Stimulated activated naive B cell treated with anti-CD40 and anti-IgM and Interleukin-4, amounts not matched to agents 10 μg/mL and 1 μg/mL and 100 μg/mL, for 72 hours (primary cell): Measurements from ENCODE around the gene SYNE2.
"Not testable (repeated sequence)": the region's sequence is repeated elsewhere in the genome, so short reads cannot be mapped to it uniquely, and the experiment has no call there.

Experiments used
- ATAC-seq, 2 donors: fragments of 150-1000 bp; cut with Tn5 transposase; replicated peaks; 2 replicates each; pipeline ENCODE4 v1.10.0; 2021; ENCODE audit warnings: moderate library complexity in 1 of 2
- DNase-seq: peaks from one replicate; pipeline ENCODE4 v3.0.0; 2021
- H3K27ac Mint-ChIP-seq: one replicate; pipeline ENCODE4 v1.8.0; 2022; ENCODE audit warnings: mild to moderate bottlenecking, mixed read lengths
- H3K27me3 Mint-ChIP-seq, 2 donors: one replicate each; pipeline ENCODE4 v1.8.0; 2022; ENCODE audit warnings: mixed read lengths in 2 of 2
- H3K36me3 Mint-ChIP-seq, 2 donors: one replicate each; pipeline ENCODE4 v1.8.0; 2022; ENCODE audit warnings: mixed read lengths in 2 of 2, mild to moderate bottlenecking in 1 of 2
- H3K4me1 Mint-ChIP-seq, 2 donors: one replicate each; pipeline ENCODE4 v1.8.0; 2022; ENCODE audit warnings: mixed read lengths in 2 of 2, mild to moderate bottlenecking in 1 of 2
- H3K4me3 Mint-ChIP-seq, 2 donors: one replicate each; pipeline ENCODE4 v1.8.0; 2022; ENCODE audit warnings: mild to moderate bottlenecking in 2 of 2, mixed read lengths in 2 of 2, moderate library complexity in 1 of 2
- H3K9me3 Mint-ChIP-seq, 2 donors: one replicate each; pipeline ENCODE4 v1.8.0; 2022; ENCODE audit warnings: mixed read lengths in 2 of 2, mild to moderate bottlenecking in 1 of 2

The SYNE2 gene

GRCh38 chr14:64092338-64092737, 239.5 kb downstream of the SYNE2 start:
- ATAC-seq (no peak), DNase-seq (no peak)
- H3K4me1 Mint-ChIP-seq, result no peaks in the 10 kb centered on the region
- H3K27me3 Mint-ChIP-seq, result no peaks in the 10 kb centered on the region
- no peaks in the 10 kb centered on the region for H3K36me3 Mint-ChIP-seq
- no peak overlapping the region for H3K4me3 Mint-ChIP-seq
- H3K9me3 Mint-ChIP-seq, result no peaks in the 10 kb centered on the region
- no peak overlapping the region for H3K27ac Mint-ChIP-seq

DNA sequence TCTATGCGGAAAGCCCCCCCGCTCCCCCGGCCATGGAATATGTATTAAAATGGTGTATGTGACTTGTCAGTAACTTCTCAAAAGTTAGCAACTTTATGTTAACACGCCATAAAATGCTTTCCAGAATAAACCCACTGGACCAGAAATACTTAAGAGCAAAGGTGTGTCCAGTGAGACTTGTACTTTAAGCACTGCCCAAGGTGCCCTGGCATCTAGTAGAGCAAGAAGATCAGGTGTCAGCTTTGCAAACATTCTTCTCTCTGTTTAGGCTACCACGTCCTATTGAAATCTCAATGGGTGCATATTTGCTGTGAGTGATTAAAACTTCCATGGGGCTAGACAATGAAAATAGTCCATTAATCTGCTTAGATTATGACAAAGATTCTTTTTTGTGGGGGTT, 240.1 kb downstream of the SYNE2 start:
- H3K4me1 Mint-ChIP-seq, result no peaks in the 10 kb centered on the region
- no peak overlapping the region for H3K4me3 Mint-ChIP-seq
- no peaks in the 10 kb centered on the region for H3K27me3 Mint-ChIP-seq
- DNase-seq (no peak), ATAC-seq (no peak)
- no peak overlapping the region for H3K27ac Mint-ChIP-seq
- no peaks in the 10 kb centered on the region for H3K9me3 Mint-ChIP-seq
- H3K36me3 Mint-ChIP-seq, result peaks cover 0 to 1% of the 10 kb centered on the region in 2 donors

GRCh38 chr14:64095620-64096019, 242.8 kb downstream of the SYNE2 start:
- H3K27me3 Mint-ChIP-seq, result no peaks in the 10 kb centered on the region
- DNase-seq (no peak), ATAC-seq (no peak)
- peaks cover 0 to under 1% of the 10 kb centered on the region in 2 donors for H3K4me1 Mint-ChIP-seq
- peaks cover 4 to 7% of the 10 kb centered on the region in 2 donors for H3K36me3 Mint-ChIP-seq
- no peak overlapping the region for H3K4me3 Mint-ChIP-seq
- H3K27ac Mint-ChIP-seq, result no peak overlapping the region
- H3K9me3 Mint-ChIP-seq, result no peaks in the 10 kb centered on the region

- no peak for ATAC-seq
- DNase-seq, result no peak
- Mint-ChIP-seq H3K27ac (no peak overlapping the region), H3K9me3 (no peaks in the 10 kb centered on the region), H3K36me3 (peaks cover 10 to 12% of the 10 kb centered on the region in 2 donors), H3K27me3 (no peaks in the 10 kb centered on the region), H3K4me1 (peaks cover 0 to 2% of the 10 kb centered on the region in 2 donors), H3K4me3 (no peak overlapping the region)
These were observed 245.3 kb downstream of the SYNE2 start for GRCh38 chr14:64098120-64098519.

DNA sequence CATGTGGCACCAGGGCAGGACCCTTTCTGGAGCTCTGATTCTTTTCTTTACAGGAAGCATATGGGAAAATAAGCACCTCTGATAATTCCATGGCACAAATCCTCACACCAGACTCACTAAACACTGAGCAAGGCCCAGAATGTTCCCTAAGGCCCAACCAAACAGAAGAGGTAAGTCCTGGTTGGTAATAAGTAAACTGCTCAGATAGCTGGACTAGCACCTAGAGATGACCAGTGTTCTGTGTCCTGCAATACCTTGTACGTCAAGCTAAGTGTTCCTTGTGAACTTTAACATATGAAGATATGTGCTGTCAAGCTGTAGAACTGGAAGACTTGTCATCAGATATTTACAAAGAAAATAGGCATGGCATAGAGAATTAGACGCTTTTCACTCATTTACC, 254.6 kb downstream of the SYNE2 start:
- DNase-seq (no peak), ATAC-seq (no peak)
- Mint-ChIP-seq H3K27ac (no peak overlapping the region), H3K27me3 (no peaks in the 10 kb centered on the region), H3K4me1 (no peaks in the 10 kb centered on the region), H3K36me3 (peaks cover 6 to 12% of the 10 kb centered on the region in 2 donors), H3K9me3 (no peaks in the 10 kb centered on the region), H3K4me3 (no peak overlapping the region)

- no peak for DNase-seq
- H3K27ac Mint-ChIP-seq, result no peak overlapping the region
- H3K36me3 Mint-ChIP-seq, result peaks cover under 1 to 3% of the 10 kb centered on the region in 2 donors
- H3K4me1 Mint-ChIP-seq, result no peaks in the 10 kb centered on the region
- no peak overlapping the region for H3K4me3 Mint-ChIP-seq
- no peak for ATAC-seq
- H3K9me3 Mint-ChIP-seq, result no peaks in the 10 kb centered on the region
- H3K27me3 Mint-ChIP-seq, result no peaks in the 10 kb centered on the region
These were observed 257.2 kb downstream of the SYNE2 start for GRCh38 chr14:64109819-64110554.

DNA sequence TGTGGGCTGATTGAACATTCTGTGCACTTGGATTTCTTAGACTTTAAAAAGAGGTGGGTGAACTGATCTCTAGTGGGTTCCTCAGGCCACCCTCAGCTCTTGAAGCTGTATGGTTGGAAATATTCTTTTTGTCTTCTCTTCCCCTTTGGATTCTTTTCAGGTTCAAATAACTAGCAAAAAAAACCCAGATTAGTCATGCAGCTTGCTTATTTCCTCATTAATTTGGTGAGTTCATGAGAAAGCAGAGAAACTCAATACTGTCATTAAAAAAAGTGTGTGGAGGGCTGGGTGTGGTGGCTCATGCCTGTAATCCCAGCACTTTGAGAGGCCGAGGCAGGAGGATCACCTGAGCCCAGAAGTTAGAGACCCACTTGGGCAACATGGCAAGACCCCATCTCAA, 258.0 kb downstream of the SYNE2 start:
- Mint-ChIP-seq H3K27me3 (no peaks in the 10 kb centered on the region), H3K27ac (no peak overlapping the region), H3K9me3 (no peaks in the 10 kb centered on the region), H3K4me1 (no peaks in the 10 kb centered on the region), H3K36me3 (peaks cover 3 to 6% of the 10 kb centered on the region in 2 donors), H3K4me3 (no peak overlapping the region)
- DNase-seq (no peak), ATAC-seq (peak in 1 of 2 donors; percentile 29)

- no peak overlapping the region for H3K27ac Mint-ChIP-seq
- ATAC-seq (no peak), DNase-seq (no peak)
- H3K9me3 Mint-ChIP-seq, result no peaks in the 10 kb centered on the region
- H3K4me1 Mint-ChIP-seq, result no peaks in the 10 kb centered on the region
- H3K4me3 Mint-ChIP-seq, result no peak overlapping the region
- no peaks in the 10 kb centered on the region for H3K27me3 Mint-ChIP-seq
- peaks cover 3% of the 10 kb centered on the region in 2 donors for H3K36me3 Mint-ChIP-seq
These were observed 260.3 kb downstream of the SYNE2 start for GRCh38 chr14:64112867-64113678.

DNA sequence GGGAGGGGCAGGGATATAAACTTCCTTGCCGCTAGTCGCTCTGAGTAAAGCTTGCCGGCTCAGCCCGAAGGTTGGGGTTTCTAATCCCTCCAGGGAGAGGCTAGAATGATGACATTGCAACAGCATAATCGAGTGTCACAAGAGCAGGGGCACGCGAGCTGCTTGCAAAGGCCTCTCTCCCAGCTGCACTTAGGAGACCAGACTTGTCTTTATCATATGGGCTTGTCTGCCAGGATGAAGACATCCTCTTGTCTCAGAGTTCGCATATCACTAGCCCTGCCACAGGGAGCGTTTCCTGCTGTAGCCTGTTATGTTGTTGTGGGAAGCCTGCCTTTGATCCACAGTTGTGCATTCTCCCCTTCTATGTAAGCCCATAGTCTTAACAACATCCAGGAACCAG, 261.4 kb downstream of the SYNE2 start:
- Mint-ChIP-seq H3K4me1 (no peaks in the 10 kb centered on the region), H3K27me3 (no peaks in the 10 kb centered on the region), H3K36me3 (peaks cover 3% of the 10 kb centered on the region in 2 donors), H3K27ac (no peak overlapping the region), H3K9me3 (no peaks in the 10 kb centered on the region), H3K4me3 (no peak overlapping the region)
- DNase-seq, result no peak
- no peak for ATAC-seq

DNA sequence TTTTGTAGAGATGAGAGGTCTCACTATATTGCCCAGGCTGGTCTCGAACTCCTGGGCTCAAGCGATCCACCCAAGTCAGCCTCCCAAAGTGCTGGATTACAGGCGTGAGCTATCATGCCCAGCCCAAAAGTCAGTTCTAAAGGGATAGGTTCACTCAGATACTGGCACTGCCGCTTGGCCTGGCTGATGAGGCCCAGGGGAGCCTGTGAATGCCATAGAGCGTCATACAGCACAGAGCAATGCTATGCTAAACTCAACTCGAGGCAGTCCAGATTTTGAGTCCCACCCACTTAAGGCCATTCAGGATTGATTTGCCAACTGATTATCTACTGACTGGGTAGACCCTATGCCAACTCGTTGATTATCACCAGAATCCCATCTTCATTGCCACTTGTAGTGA, 262.0 kb downstream of the SYNE2 start:
- ATAC-seq, result no peak
- no peaks in the 10 kb centered on the region for H3K4me1 Mint-ChIP-seq
- H3K27me3 Mint-ChIP-seq, result no peaks in the 10 kb centered on the region
- H3K9me3 Mint-ChIP-seq, result no peaks in the 10 kb centered on the region
- H3K27ac Mint-ChIP-seq, result no peak overlapping the region
- H3K4me3 Mint-ChIP-seq, result no peak overlapping the region
- DNase-seq, result no peak
- peaks cover 3 to 7% of the 10 kb centered on the region in 2 donors for H3K36me3 Mint-ChIP-seq

- Mint-ChIP-seq H3K36me3 (peaks cover 3 to 7% of the 10 kb centered on the region in 2 donors), H3K27ac (no peak overlapping the region), H3K4me1 (no peaks in the 10 kb centered on the region), H3K9me3 (no peaks in the 10 kb centered on the region), H3K4me3 (no peak overlapping the region), H3K27me3 (no peaks in the 10 kb centered on the region)
- DNase-seq (no peak), ATAC-seq (no peak)
These were observed 262.6 kb downstream of the SYNE2 start for GRCh38 chr14:64115401-64115800.

- Mint-ChIP-seq H3K9me3 (no peaks in the 10 kb centered on the region), H3K36me3 (peaks cover 3 to 7% of the 10 kb centered on the region in 2 donors), H3K27ac (no peak overlapping the region), H3K27me3 (no peaks in the 10 kb centered on the region), H3K4me3 (no peak overlapping the region), H3K4me1 (no peaks in the 10 kb centered on the region)
- no peak for DNase-seq
- no peak for ATAC-seq
These were observed 265.0 kb downstream of the SYNE2 start for GRCh38 chr14:64117671-64118402.

- not testable (repeated sequence) for H3K36me3 Mint-ChIP-seq, H3K4me3 Mint-ChIP-seq, H3K4me1 Mint-ChIP-seq, ATAC-seq, DNase-seq, H3K27me3 Mint-ChIP-seq, H3K9me3 Mint-ChIP-seq, H3K27ac Mint-ChIP-seq
These were observed 265.6 kb downstream of the SYNE2 start for GRCh38 chr14:64118403-64118742.

DNA sequence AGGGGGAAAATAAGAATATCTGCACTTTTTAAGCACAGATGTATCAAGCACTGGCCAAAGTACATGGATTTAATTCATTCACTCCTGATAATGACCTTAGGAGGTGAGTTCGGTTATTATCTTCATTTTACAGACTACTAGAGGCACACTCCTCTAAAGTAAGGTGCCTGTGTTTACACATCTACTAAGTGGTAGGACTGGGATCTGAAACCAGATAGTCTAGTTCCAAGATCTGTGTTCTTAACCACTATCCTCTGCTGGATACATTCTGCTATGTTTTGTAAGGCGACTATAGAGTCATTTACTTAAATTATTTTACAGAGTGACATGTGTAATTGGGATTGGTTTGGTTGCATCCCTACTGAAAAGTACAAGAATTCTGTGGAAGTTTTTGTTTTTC, 266.1 kb downstream of the SYNE2 start:
- Mint-ChIP-seq H3K4me3 (no peak overlapping the region), H3K27ac (no peak overlapping the region), H3K36me3 (peaks cover 7 to 9% of the 10 kb centered on the region in 2 donors), H3K9me3 (no peaks in the 10 kb centered on the region), H3K27me3 (no peaks in the 10 kb centered on the region), H3K4me1 (no peaks in the 10 kb centered on the region)
- no peak for DNase-seq
- no peak for ATAC-seq
